ENCODE measurements around the gene PSMD4. TPM values are rescaled to one million over a fixed set of nuclear protein-coding genes. Genes with fewer than 3 reads are reported as not detected.

PSMD4 gene
- total RNA-seq, 1 donor from 2014 or later = 142 TPM

DNA sequence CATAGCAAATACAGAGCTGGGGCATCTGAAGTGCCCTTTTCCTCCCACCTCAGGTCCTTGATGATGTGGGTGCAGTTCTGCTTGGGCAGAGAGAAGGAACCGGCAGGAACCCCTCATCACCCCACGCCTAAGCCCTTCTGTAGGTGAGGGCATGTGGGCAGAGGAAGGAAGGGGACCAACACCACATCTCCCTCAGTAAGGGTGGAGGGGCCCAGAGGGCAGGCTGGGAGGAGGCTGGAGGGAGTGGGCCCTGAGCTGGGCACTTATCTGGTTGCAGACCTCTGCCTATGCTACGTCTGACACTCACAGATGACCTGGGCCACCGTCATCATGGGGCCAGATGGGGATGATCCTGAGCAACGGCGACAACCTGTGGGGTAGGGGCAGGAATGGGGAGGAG is 38.6 kb downstream of the PSMD4 start:
- intact Hi-C loops (cut with micrococcal nuclease) = no loop called here
- Histone ChIP-seq H3K4me1 (no peaks in the 10 kb centered on the region), H3K36me3 (peaks cover 98% of the 10 kb centered on the region), H3K27me3 (ENCODE audit: low read depth) (no peaks in the 10 kb centered on the region), H3K9me3 (replicated peaks) (no peaks in the 10 kb centered on the region), H3K4me3 (no peak overlapping the region), H3K27ac (replicated peaks) (no peak overlapping the region)
- no peak for DNase-seq
- TF ChIP-seq, protein P1, sequence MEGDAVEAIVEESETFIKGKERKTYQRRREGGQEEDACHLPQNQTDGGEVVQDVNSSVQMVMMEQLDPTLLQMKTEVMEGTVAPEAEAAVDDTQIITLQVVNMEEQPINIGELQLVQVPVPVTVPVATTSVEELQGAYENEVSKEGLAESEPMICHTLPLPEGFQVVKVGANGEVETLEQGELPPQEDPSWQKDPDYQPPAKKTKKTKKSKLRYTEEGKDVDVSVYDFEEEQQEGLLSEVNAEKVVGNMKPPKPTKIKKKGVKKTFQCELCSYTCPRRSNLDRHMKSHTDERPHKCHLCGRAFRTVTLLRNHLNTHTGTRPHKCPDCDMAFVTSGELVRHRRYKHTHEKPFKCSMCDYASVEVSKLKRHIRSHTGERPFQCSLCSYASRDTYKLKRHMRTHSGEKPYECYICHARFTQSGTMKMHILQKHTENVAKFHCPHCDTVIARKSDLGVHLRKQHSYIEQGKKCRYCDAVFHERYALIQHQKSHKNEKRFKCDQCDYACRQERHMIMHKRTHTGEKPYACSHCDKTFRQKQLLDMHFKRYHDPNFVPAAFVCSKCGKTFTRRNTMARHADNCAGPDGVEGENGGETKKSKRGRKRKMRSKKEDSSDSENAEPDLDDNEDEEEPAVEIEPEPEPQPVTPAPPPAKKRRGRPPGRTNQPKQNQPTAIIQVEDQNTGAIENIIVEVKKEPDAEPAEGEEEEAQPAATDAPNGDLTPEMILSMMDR (IDR thresholded peaks at IDR 0.05; ENCODE audit: borderline replicate concordance) = no peak

DNA sequence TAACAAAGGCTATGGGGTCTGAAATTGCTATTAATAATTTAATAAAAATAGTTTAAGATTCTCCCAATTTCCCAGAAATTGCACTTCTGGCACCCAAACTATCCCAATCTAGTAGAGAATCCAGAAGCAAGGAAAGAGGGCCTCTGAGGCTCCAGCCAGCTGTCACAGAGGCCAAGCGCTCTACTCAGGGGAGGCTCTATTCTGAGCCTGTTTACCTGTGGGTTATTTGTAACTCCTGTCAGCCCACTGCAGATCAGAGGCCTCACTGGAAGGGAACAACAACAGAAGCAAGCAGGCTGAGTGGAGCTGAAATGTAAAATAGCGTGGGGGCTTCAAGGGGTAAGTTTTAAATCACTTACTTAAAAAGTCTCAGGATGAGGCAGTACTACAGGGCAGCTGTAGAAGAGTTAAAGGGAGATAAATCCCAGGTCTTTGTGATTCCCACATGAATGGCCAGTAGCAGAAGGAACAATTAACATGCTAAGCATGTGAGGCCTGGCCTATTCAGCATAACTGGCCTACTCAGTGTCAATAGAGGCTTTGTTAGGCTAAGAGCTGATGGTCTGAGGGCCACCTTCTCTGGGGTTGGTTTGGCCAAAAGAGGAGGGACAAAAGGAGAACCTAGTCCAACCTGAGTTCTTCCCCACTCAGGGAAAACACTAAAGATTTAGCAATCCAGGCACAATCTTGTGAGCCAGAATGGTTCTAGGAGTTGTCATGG is 40.4 kb downstream of the PSMD4 start:
- Histone ChIP-seq H3K4me3 (no peak overlapping the region), H3K4me1 (no peaks in the 10 kb centered on the region), H3K36me3 (peaks cover 98% of the 10 kb centered on the region), H3K9me3 (replicated peaks) (no peaks in the 10 kb centered on the region), H3K27ac (replicated peaks) (no peak overlapping the region), H3K27me3 (ENCODE audit: low read depth) (no peaks in the 10 kb centered on the region)
- TF ChIP-seq, protein P1 (IDR thresholded peaks at IDR 0.05; ENCODE audit: borderline replicate concordance) = no peak
- DNase-seq = no peak
- intact Hi-C loops (cut with micrococcal nuclease) = no loop called here

DNA sequence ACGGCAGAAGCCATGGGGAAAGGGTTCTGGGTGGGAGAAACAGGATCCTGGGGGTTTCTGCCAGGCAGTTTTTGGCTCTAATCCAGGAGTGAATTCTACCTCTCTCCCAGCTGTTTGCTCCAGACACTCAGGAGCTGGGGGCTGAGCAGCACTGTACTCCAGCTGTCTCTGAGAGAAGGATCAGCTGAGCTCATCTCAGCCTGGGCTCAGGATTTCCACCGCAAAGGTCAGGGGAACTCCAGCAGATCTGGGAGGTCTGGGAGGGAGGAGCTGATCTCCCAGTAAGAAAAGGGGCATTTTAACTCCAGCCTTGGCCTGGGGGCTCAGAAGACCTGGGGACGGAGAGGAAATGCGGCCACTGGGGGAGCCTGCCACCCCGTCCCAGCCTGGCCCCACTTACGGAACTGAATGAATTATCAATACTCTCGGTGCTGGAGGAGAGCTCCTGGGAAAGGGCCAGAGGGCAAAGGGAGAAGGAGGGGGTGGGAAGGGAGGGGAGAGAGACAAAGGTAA is 55.3 kb downstream of the PSMD4 start:
- Histone ChIP-seq H3K27me3 (ENCODE audit: low read depth) (no peaks in the 10 kb centered on the region), H3K36me3 (peaks cover 56% of the 10 kb centered on the region), H3K4me3 (no peak overlapping the region), H3K4me1 (peaks cover 64% of the 10 kb centered on the region), H3K9me3 (replicated peaks) (no peaks in the 10 kb centered on the region), H3K27ac (replicated peaks) (peak overlapping the region; percentile 80)
- intact Hi-C loops (cut with micrococcal nuclease) = no loop called here
- TF ChIP-seq, protein P1 (IDR thresholded peaks at IDR 0.05; ENCODE audit: borderline replicate concordance) = no peak
- peak; percentile 35 for DNase-seq

DNA sequence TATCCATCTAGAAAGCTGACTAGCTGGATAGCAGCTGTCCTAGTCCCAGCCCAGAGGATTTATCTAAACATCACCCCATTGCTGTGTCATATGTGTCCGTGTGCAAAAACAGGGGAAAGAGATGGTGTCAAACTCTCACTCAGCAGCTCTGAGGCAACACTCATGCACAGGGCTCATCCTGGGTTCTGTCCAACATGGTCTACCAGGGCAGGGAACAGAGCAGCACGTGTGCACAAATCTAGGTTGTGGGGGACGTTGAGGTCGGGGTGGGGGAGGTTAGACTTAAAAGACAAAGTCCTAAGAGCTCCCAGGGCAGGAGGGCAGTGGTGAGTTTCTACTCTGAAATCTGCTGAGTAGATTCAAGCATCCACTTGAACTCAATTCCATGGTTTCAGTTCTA is 56.5 kb downstream of the PSMD4 start:
- no peak for DNase-seq
- Histone ChIP-seq H3K27me3 (ENCODE audit: low read depth) (no peaks in the 10 kb centered on the region), H3K27ac (replicated peaks) (peak overlapping the region; percentile 80), H3K36me3 (peaks cover 54% of the 10 kb centered on the region), H3K4me3 (no peak overlapping the region), H3K9me3 (replicated peaks) (no peaks in the 10 kb centered on the region), H3K4me1 (peaks cover 75% of the 10 kb centered on the region)
- intact Hi-C loops (cut with micrococcal nuclease) = no loop called here
- TF ChIP-seq, protein P1 (IDR thresholded peaks at IDR 0.05; ENCODE audit: borderline replicate concordance) = no peak

DNA sequence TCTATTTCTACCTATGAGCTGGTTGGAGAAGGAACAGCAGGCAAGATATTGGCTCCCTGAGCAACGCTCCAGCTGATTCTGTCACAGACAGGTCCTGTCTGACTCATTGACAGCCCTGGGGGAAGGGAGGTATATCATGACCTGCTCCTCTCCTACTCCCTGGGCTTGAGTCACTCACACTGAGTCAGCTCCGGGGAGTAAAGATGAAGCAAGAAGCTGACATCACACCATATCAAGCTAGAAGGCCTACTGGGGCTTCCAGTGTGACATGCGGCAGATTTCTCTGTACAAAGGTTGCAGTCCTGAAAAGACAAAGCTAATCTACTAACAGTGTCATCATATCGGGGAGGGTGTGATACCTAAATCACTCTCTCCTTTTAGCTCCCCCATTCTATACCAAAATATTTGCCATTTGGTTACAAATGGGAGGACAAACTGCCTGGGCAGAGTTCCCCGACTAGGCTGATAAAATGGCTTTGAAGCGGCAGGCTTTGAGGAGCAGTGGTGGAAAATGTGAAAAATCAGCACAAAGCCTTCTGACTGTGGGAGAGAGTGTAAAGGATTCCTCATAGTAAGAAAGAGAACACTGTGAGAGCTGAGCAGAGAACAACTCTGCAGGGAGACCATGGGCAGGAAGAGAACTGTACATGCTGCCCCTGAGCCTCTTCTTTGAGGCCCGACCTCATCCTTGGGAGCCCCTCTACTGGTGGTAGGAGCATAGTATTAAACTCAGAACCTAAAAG is 57.2 kb downstream of the PSMD4 start:
- TF ChIP-seq, protein P1 (IDR thresholded peaks at IDR 0.05; ENCODE audit: borderline replicate concordance) = no peak
- H3K36me3 ChIP-seq = peaks cover 54% of the 10 kb centered on the region
- intact Hi-C loops (cut with micrococcal nuclease) = no loop called here

More for the DNA sequence above, 57.2 kb downstream of the PSMD4 start:
- Histone ChIP-seq H3K4me1 (peaks cover 80% of the 10 kb centered on the region), H3K27ac (replicated peaks) (peak overlapping the region; percentile 80), H3K27me3 (ENCODE audit: low read depth) (no peaks in the 10 kb centered on the region), H3K9me3 (replicated peaks) (no peaks in the 10 kb centered on the region), H3K4me3 (no peak overlapping the region)
- peak; percentile 50 for DNase-seq
